B cell (primary cell): ENCODE data around the gene COMMD1.

Experiments
- CTCF ChIP-seq: fragments of 200-600 bp; IDR thresholded peaks from one replicate; pipeline ENCODE4 v1.8.0; 2022; ENCODE audit warnings: antibody characterized with exemption, mild to moderate bottlenecking
- EZH2 ChIP-seq: IDR thresholded peaks from 2 replicates; pipeline ENCODE4 v1.6.1; 2012; ENCODE audit warnings: borderline replicate concordance, low read depth, mild to moderate bottlenecking, moderate library complexity, low read length; ENCODE audit not compliant: insufficient read depth, poor library complexity, severe bottlenecking

GRCh38 chr2:62136956-62137830, 231.7 kb downstream of the COMMD1 start:
- TF ChIP-seq CTCF: no peak
- TF ChIP-seq EZH2: no peak
